ENCODE data around the gene DLGAP1. TPM values are rescaled to one million over a fixed set of nuclear protein-coding genes. Genes with fewer than 3 reads are reported as not detected.

DLGAP1 gene
- total RNA-seq, 1 experiment from 2014 or later = 27.5 TPM

DNA sequence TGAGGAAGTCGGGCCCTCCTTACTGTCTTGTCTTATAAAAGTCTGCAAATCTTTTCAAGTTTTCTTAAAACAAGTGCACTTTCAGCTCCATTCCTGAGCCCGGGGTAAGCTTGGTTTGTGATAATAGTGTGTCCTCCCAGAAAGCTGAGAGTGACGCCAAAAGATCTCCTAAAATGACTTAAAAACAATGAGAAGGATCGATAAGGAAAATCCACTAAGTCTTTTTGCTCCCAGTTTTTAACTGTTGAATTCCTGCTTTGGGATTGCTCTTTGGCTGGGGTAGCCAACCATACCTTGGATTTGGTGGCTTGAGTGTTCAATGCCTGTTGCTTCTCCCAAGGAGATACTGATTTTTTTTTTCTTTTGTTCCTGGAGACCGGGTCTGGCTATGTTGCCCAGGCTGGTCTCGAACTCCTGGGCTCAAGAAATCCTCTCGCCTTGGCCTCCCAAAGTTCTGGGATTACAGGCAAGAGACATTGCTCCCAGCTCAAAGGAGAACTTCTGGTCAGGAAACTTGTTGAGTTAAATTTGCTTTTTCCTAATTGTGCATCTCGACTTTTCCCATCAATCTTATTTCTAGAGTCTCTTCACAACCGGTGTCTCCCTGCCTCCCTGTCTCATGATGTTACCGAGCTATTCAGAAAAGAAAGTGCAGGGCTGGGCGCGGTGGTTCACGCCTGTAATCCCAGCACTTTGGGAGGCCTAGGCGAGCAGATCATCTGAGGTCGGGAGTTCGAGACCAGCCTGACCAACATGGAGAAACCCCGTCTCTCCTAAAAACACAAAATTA lies 1002.2 kb downstream of the DLGAP1 start:
- no peak for DNase-seq (ENCODE audit: low read depth, low spot score)
- in situ Hi-C loops (cut with HindIII; ENCODE audit: low pct_unique_long_range_greater_than_20kb, low sequenced_read_pairs) = no loop called here

GRCh38 chr18:3451989-3452749 lies 1002.9 kb downstream of the DLGAP1 start:
- in situ Hi-C loops (cut with HindIII; ENCODE audit: low pct_unique_long_range_greater_than_20kb, low sequenced_read_pairs) = no loop called here
- DNase-seq (ENCODE audit: low read depth, low spot score) = no peak

DNA sequence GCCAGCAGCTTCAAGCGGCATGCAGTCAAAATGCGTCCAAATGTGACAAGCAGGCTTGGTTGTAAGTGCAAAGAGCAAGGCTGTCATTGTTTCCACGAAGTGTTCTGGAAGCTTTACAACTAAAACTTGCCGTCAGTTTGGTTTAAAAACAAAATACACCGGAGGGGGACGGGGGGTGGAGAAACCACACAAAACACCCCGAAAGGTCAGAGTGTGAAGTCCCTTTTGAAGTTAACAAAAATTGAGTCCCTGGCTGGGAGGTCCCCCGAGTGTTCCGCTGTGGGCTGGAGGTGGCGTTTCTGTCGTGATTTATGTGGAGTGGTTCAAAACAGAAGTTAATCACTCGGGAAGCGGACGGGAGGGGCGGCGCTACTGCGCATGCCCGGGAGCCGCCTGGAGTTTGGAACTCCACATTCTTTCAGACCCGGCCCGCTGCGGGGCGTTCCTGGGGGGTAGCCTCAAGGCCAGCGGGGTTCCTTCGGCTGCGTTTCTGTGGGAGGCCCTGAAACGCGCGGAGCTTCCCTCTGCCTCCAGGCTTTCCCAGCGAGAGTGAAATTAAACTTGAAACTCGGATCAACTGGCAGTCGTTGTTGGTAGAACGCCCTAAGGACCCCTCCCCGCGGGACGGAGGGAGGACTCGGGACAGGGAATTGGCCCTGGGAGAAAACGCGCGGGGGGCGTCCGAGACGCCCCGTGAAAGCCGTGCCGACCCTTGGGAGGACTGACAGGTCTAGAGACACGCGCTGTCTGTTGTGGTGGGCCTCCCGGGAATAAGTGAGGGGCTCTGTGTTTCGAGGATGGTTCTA lies 1003.7 kb downstream of the DLGAP1 start:
- in situ Hi-C loops (cut with HindIII; ENCODE audit: low pct_unique_long_range_greater_than_20kb, low sequenced_read_pairs) = no loop called here
- DNase-seq (ENCODE audit: low read depth, low spot score) = peak; percentile 79

GRCh38 chr18:3450799-3451182 lies 1004.3 kb downstream of the DLGAP1 start:
- DNase-seq (ENCODE audit: low read depth, low spot score) = no peak
- in situ Hi-C loops (cut with HindIII; ENCODE audit: low pct_unique_long_range_greater_than_20kb, low sequenced_read_pairs) = no loop called here

DNA sequence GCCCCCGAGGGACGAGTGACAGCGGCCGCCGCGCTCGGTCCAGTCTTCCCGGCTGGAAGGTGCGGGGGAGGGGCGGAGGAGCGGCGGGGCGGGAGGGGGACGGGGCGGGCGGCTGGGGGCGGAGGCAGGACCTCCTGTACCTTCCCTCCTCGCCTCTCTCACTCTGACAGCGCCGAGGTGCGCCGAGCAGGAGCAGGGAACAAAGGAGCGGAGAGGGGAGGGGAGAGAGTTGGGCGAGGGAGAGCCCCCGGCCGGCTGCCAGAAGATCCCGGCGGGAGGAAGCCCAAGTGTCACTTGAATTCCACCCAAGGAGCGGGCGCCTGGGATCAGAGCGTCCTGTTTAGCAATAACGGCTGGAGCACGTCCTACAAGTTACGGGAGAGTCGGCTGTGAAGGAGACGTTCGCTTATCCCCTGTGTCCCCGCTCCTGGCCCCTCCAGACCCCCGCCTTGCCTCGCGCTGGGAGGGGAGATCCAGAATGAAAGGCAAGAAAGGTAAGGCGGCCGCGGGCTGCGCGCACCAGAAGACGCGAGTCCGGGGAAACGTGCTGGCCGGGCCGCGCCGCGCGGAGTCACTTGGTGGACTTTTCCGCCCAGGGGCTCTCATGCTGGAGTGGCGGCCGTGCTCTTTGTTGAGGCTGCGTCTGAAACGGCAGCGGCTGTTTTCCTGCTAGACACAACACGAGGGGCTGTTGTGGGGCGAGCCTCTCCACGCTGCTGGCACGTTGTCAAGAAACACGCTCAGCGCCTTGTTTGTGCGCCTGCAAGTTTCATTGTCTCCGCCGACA lies 1004.9 kb downstream of the DLGAP1 start, which contains the start of gene TGIF1:
Gene TGIF1 (plus strand): TSS at position 161 of the 787 bp plus-strand sequence. CDS start 318 bp downstream, at position 479.
- peak; percentile 90 for DNase-seq (ENCODE audit: low read depth, low spot score)
- in situ Hi-C loops (cut with HindIII; ENCODE audit: low pct_unique_long_range_greater_than_20kb, low sequenced_read_pairs) = no loop called here

DNA sequence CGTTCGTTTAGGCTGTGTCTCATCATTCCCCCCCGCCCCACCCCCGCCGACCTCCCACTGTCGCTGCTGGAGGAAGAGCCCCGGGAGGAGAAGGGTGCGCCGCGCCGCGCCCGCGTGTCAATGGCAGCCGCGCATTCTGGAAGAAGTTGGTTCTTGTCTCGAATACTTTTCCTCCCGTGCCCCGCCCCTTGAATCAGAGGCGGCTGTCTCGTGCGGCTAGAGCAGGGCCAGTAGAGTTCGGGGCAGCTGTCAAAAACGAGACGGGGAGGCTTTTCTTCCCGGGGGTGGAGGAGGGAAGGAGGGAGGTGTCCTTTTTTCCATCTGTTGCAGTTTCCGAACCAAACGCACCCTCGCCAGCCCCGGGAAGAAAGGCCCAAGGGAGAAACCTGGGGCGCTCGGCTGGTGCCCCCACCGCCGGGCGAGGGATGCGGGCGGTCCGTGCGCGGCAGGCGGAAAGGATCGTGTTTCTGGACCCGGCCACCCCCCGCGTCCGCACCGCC lies 1005.5 kb downstream of the DLGAP1 start:
- in situ Hi-C loops (cut with HindIII; ENCODE audit: low pct_unique_long_range_greater_than_20kb, low sequenced_read_pairs) = no loop called here
- DNase-seq (ENCODE audit: low read depth, low spot score) = no peak

- in situ Hi-C loops (cut with HindIII; ENCODE audit: low pct_unique_long_range_greater_than_20kb, low sequenced_read_pairs) = no loop called here
- DNase-seq (ENCODE audit: low read depth, low spot score) = peak; percentile 96
Observed at GRCh38 chr18:3448838-3449511, 1006.1 kb downstream of the DLGAP1 start.

DNA sequence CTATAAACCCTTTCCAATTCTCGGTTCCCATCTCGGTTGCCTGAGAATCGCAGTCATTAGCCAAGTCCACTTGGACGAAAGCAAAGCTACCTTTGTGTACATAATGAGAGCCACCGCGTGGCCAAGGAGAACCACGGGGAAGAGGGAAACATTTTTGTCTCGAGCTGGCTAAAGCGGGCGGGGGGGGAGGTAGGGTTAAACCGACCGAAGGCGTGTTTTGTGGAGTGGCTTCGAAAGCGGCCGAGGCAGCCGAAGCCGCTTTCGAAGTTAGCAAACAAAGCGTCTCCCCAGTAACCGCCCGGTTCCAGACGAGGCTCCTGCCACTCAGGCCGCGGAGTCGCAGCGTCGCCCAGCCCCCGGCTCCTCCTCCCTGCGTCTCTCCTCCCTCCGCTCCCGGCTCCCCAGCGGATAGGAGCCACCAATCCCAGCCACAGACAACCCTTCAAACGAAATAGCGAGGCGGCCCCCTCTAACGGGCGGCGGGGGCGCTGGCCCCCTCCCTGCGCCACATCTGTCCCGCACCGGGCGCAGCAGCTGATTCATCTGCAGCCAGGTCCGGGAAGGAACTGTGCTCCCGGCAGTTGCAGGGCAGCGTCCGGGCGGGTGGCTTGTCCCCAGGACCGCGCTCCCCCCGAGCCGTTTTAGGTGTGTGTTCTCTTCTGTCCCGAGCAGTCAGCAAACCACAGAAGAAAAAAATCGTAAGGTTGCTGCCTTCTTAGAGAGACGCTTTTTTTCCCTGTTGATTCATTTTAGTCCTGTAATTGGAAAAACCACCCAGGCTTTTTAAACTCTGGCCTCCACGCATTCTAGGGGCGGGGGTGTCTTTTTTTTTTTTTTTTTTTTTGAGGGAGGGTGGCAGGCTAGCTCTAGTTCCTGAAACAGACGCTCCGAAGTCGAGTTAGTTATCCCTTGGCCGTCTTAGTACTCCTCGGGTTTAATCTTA lies 1006.9 kb downstream of the DLGAP1 start:
- peak; percentile 96 for DNase-seq (ENCODE audit: low read depth, low spot score)
- in situ Hi-C loops (cut with HindIII; ENCODE audit: low pct_unique_long_range_greater_than_20kb, low sequenced_read_pairs) = no loop called here

GRCh38 chr18:3447068-3447894 lies 1007.8 kb downstream of the DLGAP1 start:
- DNase-seq (ENCODE audit: low read depth, low spot score) = peak; percentile 68

More at GRCh38 chr18:3447068-3447894, 1007.8 kb downstream of the DLGAP1 start:
- in situ Hi-C loops (cut with HindIII; ENCODE audit: low pct_unique_long_range_greater_than_20kb, low sequenced_read_pairs) = no loop called here

Small RNAs within 50 kb of the gene (small RNA-seq; reads per million reads assigned to genes)
- gene AP005208.1 = 0 reads per million in 2 experiments
- 0 reads per million in 2 experiments for gene AP005403.1
- gene MIR6718 = 0 to 0.14 reads per million in 2 experiments
- gene RN7SL39P = 0 reads per million in 2 experiments
- 0 reads per million in 2 experiments for gene RNU6-831P

All from SK-MEL-5 (cell line).